Measurements from ENCODE around the gene ADAM23.

The ADAM23 gene

DNA sequence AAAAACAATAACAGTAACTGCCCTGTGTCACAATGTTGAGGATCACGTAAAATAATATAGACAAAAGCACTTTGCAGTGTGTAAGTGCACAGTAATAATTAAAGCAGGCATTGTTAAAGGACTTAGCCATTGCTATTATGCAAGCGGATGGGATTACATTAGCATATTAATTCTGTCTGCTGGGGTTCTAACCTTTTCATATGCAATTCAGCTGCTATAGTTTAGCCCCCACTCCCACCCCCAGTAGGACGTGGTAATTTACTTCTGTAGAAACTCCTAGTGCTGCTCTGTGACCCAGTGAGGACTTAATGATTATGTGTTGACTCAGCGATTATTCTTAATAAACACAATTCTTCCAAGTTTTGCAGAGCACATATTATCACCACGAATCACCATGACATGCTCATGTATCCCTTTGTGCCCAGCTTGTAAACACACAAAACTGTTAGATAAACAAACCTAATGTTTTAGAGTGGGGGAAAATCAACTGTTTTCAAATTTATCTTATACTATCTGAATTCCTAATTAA, 5.1 kb upstream of the ADAM23 start:
- DNase-seq (ENCODE audit: low spot score), result no peak
- FAIRE-seq, result no peak

DNA sequence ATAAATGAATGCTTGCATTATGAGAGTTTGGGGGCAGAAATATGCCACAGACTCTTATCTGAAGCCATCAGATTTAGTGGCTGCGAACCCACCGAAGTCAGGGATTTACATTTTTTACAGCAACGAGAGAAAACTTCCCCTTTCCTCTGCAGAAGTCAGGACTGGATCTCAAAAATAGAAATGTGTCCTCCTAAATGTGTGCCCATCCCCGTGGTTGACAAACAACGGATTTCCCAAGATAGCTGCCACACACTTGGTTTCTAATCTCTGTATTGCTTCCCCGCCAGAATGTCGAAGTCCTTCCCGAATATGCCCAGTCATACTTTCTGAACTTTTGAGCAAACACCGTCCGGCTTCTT, 879 bp upstream of the ADAM23 start:
- DNase-seq (ENCODE audit: low spot score), result no peak
- FAIRE-seq, result no peak

DNA sequence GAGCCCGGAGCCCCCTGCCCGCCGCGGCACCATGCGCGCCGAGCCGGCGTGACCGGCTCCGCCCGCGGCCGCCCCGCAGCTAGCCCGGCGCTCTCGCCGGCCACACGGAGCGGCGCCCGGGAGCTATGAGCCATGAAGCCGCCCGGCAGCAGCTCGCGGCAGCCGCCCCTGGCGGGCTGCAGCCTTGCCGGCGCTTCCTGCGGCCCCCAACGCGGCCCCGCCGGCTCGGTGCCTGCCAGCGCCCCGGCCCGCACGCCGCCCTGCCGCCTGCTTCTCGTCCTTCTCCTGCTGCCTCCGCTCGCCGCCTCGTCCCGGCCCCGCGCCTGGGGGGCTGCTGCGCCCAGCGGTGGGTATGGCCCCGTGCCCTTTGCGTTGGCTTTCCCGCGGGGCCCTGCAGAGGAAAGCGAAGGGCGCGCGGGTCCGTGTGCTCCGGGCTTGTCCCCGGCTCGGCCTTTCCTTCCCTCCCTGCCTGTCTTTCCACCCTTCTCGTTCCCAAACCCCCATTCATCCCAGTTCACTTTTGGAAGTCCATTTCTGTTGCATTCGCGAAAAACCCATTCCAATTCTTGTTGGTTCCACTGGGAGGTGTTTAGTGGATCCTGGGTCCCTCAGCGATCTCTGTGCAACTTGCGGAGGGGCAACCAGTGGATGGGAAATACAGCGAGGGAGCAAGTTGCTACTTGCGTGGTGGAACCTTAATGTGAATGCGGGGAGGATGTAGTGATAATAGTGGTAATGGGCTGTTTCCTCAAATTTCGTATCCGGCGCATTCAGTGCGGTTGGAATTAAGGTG, 599 bp downstream of the ADAM23 start:
- FAIRE-seq (peak; percentile 30), DNase-seq (ENCODE audit: low spot score) (peak; percentile 73)

DNA sequence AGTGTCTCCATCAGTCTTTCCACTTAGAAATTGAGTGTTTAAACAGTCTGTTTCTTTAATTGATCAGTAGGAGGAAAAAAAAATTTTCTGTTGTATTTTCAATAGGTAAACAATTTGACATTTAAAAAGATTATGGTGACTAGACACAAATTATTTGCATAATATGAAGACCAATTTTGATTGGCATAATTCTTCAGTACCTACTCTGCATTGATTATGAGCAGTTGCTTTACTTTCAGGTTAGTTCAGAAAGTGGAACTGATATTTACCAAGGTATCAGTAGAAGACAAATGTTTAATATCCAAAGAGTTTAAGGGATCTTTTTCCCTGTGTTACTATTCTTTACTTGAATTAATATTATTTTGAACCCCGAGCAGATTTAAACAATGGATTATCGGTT, 2.6 kb downstream of the ADAM23 start:
- no peak for FAIRE-seq
- DNase-seq (ENCODE audit: low spot score), result no peak

DNA sequence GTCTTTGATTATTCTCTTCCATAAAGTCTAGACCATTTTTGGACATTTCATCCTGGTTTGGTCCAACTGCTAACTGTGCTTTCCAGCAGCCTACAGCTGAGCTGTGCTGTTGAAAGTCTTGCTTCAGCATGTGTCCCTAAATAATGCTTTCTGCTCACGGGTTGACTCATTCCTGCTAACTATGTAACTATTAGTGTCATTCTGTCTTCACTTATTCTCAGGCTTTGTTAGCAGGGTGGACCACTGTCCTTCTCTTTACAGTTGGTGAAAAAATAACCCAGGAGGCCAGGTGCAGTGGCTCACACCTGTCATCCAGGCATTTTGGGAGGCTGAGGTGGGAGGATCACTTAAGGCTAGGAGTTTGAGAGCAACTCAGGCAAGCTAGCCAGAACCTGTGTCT, 8.9 kb downstream of the ADAM23 start:
- FAIRE-seq (no peak), DNase-seq (ENCODE audit: low spot score) (no peak)

DNA sequence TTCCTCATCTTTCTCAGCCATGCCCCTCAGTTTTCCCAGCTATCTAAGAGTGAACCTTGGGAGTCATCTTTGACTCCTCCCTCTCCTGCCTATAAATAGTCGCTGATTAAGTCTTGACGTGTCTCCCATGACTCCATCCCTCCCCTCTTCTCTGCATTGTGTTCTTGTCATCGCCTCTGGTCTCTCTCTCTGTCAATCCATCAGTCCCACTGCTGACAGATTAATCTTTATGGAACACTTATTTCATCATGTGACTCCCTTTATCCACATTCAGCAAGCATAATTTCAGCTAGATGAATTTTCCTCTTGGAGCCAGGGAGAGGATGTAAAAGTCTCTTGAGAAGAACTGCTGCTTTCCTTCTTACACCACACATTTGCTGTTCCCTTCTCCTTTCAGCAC, 9.4 kb downstream of the ADAM23 start:
- FAIRE-seq (no peak), DNase-seq (ENCODE audit: low spot score) (no peak)

DNA sequence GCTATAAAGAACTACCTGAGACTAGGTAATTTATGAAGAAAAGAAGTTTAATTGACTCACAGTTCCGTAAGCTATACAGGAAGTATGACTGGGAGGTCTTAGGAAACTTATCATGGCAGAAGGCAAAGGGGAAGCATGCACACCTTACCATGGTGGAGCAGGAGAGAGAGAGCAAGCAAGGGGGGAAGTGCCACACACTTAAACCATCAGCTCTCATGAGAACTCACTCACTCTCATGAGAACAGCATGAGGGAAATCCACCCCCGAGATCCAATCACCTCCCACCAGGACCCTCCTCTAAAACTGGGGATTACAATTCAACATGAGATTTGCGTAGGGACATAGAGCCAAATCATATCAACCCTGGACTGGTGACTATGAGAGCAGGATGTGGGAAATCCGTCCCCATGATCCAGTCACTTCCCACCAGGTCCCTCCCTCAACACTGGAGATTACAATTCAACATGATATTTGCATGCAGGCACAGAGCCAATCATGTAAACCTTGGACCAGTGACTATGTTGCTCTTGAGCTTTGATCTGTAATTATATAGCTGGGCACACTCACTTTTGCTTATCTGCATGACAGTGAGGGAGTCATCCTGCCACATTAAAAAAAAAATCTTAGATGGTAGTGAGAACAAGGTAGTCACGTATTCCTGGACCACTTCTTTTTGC, 12.9 kb downstream of the ADAM23 start:
- FAIRE-seq, result no peak
- DNase-seq (ENCODE audit: low spot score), result no peak

DNA sequence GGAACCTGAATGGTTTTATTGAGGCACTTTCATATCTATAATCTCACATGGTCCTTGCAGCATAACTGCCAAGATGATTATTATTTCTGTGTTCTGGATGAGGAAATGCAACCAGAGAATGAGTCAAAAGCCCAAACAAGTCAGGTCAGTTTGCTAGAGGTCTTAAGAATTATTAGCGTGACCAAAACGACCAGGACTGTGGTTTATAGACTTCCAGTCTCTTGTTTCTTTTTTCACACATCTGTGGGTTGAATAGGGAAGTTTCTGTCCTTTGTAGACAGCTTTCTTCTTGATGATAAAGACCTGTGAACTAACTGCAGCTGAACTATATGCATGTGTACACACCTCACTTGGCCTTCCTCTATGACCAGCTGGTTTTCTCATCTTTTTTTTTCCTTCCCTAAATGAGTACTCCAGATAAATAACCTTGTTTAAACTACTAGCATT, 13.9 kb downstream of the ADAM23 start:
- FAIRE-seq (no peak), DNase-seq (ENCODE audit: low spot score) (no peak)

DNA sequence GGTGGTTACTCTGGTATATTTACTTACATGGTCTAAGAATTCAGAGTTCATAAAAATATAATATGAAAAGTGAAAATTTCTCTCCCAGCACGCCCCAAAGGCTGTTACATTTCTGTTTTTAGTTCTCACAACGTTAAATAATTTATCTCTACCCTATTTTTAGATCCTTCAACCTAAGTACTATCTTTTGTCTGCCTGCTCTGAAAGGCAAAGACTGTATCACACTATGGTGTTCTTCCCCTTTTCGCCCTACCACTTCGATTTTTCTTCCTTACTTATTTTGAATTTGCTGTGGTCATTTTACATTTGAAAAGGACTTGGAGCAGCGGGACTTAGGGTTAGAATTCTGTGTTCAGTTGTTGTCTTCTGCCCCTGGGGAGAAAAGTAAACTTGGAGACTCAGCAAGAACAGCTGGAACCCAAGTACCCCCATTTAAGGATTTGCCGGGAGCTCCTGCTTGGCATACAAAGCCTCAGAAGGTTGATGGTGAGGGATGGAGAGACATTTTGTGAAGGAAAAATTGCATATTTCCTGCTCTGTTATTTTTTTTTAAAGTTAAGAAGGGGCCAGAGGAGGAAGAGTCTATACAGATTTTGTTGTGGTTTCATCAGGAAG, 19.0 kb downstream of the ADAM23 start:
- DNase-seq (ENCODE audit: low spot score), result no peak
- FAIRE-seq, result no peak

DNA sequence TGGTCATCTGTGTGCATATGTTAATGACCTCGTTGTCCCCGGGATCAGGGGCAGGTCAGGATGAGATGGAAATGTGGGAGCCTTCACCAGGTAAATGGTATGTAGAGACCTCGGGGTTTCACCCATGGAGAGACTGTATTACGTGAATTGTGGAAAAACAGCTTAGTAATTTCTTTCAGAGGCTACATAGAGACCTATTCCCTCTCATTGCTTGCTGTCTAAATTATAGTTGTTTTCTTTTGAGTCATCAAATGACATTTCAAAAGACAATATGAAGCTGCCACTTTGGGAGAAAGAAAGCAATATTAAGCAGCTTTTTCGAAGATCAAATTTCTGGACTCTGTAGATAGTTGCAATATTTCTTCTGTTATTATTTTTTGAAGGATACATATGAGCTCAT, 20.4 kb downstream of the ADAM23 start:
- DNase-seq (ENCODE audit: low spot score) (no peak), FAIRE-seq (no peak)

DNA sequence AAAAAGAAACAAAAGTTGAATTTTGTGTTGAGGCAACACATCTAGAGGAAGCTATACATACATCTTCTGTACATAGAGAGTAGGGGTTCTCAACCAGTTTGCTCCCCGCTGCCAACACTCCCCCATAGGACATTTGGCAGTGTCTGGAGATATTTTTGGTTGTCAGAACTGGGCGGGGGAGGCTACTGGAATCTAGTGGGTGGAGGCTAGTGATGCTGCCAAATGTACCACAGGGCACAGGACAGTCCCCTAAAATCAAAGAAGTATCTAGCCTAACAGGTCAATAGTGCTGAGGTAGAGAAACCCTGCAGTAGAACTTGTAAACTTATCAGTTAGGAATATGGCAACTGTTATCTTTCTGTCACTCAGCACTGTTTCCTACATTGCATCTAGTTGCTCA, 21.3 kb downstream of the ADAM23 start:
- no peak for DNase-seq (ENCODE audit: low spot score)

DNA sequence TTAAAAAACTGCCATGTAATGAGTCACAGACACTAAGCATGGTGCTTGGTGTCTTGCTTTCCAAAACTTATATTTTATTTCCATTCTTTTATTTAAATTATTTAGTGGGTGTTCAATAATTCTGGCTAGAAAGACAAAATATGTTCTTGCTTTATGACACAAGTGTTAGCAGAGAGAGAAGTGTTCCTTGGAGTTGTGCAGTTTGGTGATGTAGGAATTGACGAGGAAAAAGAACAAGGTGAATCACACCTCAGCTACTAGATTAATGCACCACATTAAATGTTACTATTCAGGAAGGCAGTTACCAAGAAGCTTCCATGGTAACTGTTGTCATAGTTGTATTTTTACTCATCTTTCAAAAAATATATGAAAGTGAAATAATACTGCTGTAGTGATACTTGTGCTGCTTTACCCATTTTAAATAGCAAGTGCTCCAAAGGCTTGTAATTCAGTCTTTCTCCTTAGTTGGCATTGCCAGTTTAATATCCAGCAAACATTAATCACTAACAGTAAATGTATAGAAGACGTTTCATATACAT, 28.3 kb downstream of the ADAM23 start:
- no peak for FAIRE-seq
- DNase-seq (ENCODE audit: low spot score), result no peak

More for the DNA sequence above, 21.3 kb downstream of the ADAM23 start:
- no peak for FAIRE-seq

DNA sequence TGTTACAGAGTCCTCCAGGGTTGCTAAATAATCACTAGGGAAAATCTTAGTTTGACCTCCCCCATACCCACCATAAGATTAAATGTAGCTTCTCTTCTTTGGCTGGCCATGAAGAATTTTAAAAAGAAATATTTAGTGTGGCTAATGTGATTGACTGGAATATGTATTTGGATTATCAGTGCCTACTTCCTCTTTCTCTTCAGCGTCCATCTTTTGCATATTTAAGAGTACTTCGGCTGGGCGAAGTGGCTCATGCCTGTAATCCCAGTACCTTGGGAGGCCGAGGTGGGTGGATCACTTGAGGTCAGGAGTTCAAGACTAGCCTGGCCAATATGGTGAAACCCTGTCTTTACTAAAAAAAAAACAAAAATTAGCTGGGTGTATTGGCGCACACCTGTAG, 28.8 kb downstream of the ADAM23 start:
- no peak for FAIRE-seq
- no peak for DNase-seq (ENCODE audit: low spot score)

DNA sequence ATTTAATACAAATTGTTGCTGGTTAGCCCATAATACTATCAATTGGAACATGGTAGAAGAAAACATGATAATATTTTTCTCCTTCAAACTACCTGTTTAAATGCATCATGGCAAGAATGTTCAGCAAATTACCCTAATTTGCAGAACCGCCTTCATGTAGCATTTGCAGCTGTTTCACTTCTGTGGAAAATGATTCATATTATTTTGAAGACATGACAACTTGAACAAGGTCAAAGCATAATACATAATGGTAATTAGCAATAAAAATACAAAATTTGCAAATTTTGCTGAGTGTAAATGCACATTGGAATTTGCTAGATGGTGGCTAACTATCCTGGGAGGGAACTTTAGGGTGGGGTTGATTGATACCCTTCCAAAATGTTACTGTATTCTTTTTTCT, 30.8 kb downstream of the ADAM23 start:
- FAIRE-seq, result no peak
- no peak for DNase-seq (ENCODE audit: low spot score)

DNA sequence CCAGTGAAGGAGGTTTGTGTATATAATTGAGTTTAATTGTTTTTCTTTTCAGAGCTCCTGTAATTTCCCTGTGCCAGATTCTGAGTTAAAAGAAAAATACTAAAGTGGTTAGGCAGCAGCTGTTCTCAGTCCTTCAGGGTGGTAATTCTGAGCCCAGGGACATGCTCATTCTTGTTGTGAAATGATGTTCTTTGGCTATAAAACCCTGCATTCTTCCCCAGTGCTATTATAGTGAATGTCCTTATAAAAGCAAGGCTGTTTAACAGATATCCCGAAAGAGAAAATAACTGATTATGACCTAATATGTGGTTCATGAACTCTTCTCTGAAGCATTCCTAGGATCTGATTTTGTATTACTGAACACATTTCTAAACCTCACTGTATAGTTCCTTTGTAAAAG, 34.0 kb downstream of the ADAM23 start:
- no peak for DNase-seq (ENCODE audit: low spot score)
- no peak for FAIRE-seq

DNA sequence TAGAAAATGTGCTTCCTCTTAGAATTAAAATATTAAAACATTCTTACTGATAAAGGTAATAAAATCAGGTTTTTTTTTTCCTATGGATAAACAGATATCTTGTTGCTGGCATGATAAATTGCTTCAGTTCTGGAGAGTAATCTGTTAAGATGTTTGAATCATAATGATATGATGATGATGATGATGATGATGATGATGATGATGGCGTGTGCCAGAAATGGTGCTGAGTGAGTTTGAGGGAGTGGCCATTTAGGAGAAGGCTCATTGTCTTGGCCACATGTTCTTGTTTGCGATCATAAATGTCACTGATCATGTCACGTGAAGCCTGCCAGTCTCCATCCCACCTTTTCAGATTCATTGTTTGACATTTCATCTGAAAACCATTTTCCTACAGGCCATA, 35.0 kb downstream of the ADAM23 start:
- FAIRE-seq (no peak), DNase-seq (ENCODE audit: low spot score) (no peak)

DNA sequence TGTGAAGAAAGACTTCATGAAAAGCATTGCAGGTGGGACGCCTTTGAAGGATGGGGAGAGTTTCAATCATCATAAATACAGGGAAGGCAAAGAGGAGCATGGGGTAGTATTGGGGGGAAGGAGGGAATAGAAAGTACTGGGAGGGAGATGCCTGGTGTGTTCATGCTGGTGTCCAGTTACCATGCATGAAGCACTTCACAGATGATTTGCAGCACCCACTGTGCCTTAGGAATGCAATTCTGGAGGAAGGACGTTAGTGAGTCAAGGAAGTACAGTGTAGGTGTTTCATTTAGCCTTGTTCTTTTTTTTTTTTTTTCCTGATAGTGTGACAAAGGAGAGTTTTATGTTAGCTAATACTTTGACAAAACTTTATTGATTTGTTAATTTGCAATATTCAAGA, 36.8 kb downstream of the ADAM23 start:
- FAIRE-seq, result no peak
- DNase-seq (ENCODE audit: low spot score), result no peak

DNA sequence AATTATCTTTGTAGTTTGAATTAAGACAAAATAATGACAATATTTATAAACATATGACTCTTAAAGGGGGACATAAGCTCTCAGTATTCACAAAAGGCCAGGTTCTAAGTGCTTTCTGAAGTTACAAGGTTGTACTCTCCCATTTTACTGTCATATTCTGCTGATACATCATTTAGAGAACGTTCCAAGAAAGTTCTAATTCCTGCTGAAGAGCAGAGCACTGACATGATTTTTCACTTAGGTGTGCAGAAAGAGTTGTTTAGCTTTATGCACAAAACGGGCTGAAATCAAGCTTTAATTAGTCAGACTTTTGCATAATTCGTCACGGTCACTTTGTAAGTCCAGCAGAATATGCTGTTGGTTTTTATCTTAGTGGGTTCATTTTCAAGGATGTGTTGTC, 37.3 kb downstream of the ADAM23 start:
- DNase-seq (ENCODE audit: low spot score) (no peak), FAIRE-seq (no peak)

DNA sequence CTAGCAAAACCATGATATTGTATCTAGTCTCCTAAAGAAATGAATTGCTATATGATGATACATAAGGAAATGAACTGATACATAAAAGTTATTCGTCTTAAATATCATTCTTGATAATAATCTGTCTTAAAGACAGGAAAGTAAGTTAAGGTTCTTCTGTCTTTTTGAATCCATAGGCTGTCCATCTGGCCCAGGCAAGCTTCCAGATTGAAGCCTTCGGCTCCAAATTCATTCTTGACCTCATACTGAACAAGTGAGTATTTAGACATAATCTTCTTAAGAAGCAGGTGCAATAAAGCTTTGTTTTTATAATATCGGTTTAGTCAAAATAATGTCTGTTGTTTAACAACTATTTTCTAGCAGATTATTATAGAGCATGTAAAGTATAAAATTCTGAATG, 37.7 kb downstream of the ADAM23 start:
- FAIRE-seq (no peak), DNase-seq (ENCODE audit: low spot score) (no peak)

DNA sequence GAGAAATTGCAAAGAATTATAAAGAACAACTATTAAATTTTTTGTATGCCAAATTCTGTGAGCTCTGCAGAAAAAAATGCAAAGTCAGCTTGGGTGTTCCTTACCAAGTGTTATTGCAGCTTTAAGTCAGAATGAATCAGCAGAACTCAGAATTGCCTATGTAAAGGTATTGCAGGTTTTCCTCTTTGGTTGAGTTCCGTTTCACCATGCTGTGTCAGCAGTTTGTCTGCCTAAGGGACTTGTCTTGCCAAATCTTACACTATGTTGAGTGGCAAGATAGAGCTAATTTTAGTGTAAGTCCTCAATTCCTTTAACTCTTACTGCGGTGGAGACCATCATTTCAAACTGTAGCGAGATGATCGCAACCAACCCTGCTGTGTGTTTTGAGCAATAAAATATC, 38.8 kb downstream of the ADAM23 start:
- FAIRE-seq (no peak), DNase-seq (ENCODE audit: low spot score) (no peak)

DNA sequence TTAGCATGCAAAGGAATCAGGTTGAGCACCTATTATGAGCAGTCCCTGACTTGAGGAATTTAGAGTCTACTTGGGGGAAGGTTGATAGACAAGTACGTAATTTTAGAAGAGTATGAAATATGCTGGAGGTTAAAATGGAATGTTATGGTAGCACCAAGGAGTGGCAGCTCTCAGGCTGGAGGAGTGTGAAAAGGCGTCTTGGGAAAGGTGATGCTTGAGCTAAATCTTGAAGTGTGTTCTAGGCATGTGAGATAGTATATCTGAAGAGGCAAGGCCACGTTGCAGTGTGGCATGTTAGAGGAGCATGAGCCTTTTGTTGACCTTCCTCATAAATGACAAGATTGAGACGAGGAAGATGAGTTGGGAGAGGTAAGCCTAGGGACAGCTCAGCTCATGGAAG, 39.3 kb downstream of the ADAM23 start:
- no peak for FAIRE-seq
- no peak for DNase-seq (ENCODE audit: low spot score)

DNA sequence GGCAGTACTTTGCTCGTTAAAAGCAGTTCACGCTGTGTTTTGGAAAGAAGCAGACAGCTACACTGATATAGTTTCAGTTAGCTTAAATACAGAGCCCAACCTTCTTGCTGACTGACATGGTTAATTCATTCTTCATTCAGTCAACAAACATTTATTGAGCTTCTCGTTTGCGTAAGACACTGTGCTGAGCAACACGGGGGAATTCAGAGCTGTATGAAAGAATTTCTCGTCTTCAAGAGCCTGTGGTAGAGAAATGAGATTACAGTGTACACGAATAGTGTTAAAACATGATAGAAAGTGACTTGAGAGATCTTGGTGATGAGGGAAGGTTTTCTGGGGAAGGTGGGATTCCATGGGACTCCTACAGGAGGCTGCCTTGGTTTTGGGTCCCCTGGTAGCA, 44.7 kb downstream of the ADAM23 start:
- no peak for FAIRE-seq
- no peak for DNase-seq (ENCODE audit: low spot score)
